GM23338 (cell line): ENCODE results near the gene SOX11.

Experiments
- CREB1 ChIP-seq: fragments of 250-450 bp; sonication (Bioruptor Pico); IDR thresholded peaks from 2 replicates; pipeline ENCODE4 v1.5.0; 2020; ENCODE audit warnings: low read depth, mild to moderate bottlenecking, moderate library complexity
- EZH2 ChIP-seq: fragments of 200-600 bp; sonication (generic); IDR thresholded peaks from one replicate; pipeline ENCODE4 v1.8.0; 2017; ENCODE audit warnings: antibody characterized with exemption, mild to moderate bottlenecking, low read depth; ENCODE audit not compliant: unreplicated experiment
- EZH2phosphoT487 ChIP-seq: fragments of 200-600 bp; sonication (generic); IDR thresholded peaks from one replicate; pipeline ENCODE4 v1.8.1; 2018; ENCODE audit warnings: antibody characterized with exemption; ENCODE audit not compliant: unreplicated experiment
- JUNB ChIP-seq: IDR thresholded peaks from one replicate; pipeline ENCODE4 v1.6.1; 2016; ENCODE audit warnings: antibody characterized with exemption; ENCODE audit not compliant: unreplicated experiment
- POLR2AphosphoS5 ChIP-seq: IDR thresholded peaks from 2 replicates; pipeline ENCODE4 v1.6.1; 2016; ENCODE audit warnings: antibody characterized with exemption, low read depth
- TF ChIP-seq, protein P1 (sequence below), 2 experiments: fragments of 200-600 bp in 1 of 2; sonication (generic) in 1 of 2; conservative IDR thresholded peaks; 2 replicates each; pipeline versions ENCODE4 v1.5.1 to v1.6.1; 2016 to 2017; ENCODE audit warnings: antibody characterized with exemption in 2 of 2, low read depth in 2 of 2, mild to moderate bottlenecking in 2 of 2, moderate library complexity in 1 of 2
- TF ChIP-seq, protein P2 (sequence below): IDR thresholded peaks from one replicate; pipeline ENCODE4 v1.6.1; 2018; ENCODE audit warnings: antibody characterized with exemption; ENCODE audit not compliant: unreplicated experiment

DNA sequence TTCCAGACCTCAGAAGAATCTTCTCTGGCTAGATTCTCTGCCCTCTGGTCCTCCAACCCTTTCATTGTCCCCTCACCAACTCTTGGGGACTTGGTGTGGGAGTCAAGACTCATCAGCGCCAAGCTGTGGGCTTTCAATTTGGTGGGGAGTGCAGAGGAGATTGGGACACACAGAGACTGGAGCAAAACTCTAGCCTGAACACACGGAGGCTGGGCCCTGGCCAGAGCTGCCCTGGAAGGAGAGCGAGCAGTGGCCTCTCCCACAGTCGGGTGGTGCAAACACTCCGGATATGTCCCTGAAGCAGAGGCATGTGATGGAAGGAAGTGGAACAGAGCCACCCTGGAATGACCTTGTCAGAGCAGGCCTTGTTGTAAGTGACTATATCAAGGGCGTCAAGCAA lies 8.7 kb upstream of the SOX11 start:
- TF ChIP-seq POLR2AphosphoS5 (no peak), EZH2 (no peak), CREB1 (no peak), EZH2phosphoT487 (no peak), JUNB (no peak)
- TF ChIP-seq, protein P1, sequence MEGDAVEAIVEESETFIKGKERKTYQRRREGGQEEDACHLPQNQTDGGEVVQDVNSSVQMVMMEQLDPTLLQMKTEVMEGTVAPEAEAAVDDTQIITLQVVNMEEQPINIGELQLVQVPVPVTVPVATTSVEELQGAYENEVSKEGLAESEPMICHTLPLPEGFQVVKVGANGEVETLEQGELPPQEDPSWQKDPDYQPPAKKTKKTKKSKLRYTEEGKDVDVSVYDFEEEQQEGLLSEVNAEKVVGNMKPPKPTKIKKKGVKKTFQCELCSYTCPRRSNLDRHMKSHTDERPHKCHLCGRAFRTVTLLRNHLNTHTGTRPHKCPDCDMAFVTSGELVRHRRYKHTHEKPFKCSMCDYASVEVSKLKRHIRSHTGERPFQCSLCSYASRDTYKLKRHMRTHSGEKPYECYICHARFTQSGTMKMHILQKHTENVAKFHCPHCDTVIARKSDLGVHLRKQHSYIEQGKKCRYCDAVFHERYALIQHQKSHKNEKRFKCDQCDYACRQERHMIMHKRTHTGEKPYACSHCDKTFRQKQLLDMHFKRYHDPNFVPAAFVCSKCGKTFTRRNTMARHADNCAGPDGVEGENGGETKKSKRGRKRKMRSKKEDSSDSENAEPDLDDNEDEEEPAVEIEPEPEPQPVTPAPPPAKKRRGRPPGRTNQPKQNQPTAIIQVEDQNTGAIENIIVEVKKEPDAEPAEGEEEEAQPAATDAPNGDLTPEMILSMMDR (conservative IDR thresholded peaks at IDR 0.05; ENCODE audit: low read depth in 2 of 2) = no peak
- TF ChIP-seq, protein P2, sequence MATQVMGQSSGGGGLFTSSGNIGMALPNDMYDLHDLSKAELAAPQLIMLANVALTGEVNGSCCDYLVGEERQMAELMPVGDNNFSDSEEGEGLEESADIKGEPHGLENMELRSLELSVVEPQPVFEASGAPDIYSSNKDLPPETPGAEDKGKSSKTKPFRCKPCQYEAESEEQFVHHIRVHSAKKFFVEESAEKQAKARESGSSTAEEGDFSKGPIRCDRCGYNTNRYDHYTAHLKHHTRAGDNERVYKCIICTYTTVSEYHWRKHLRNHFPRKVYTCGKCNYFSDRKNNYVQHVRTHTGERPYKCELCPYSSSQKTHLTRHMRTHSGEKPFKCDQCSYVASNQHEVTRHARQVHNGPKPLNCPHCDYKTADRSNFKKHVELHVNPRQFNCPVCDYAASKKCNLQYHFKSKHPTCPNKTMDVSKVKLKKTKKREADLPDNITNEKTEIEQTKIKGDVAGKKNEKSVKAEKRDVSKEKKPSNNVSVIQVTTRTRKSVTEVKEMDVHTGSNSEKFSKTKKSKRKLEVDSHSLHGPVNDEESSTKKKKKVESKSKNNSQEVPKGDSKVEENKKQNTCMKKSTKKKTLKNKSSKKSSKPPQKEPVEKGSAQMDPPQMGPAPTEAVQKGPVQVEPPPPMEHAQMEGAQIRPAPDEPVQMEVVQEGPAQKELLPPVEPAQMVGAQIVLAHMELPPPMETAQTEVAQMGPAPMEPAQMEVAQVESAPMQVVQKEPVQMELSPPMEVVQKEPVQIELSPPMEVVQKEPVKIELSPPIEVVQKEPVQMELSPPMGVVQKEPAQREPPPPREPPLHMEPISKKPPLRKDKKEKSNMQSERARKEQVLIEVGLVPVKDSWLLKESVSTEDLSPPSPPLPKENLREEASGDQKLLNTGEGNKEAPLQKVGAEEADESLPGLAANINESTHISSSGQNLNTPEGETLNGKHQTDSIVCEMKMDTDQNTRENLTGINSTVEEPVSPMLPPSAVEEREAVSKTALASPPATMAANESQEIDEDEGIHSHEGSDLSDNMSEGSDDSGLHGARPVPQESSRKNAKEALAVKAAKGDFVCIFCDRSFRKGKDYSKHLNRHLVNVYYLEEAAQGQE = no peak
